Measurements from ENCODE around the gene INTS1. TPM values are rescaled to one million over a fixed set of nuclear protein-coding genes. Genes with fewer than 3 reads are reported as not detected.

INTS1 gene
- total and polyA plus RNA-seq, 10 of the 15 experiments (the other 5 are each of a cell fraction or from before 2014, with no cell fraction given): 0.52 to 89.0 (median 15.1) TPM

- Histone ChIP-seq H3K36me3 (ENCODE audit: control insufficient read depth in 2 of 2, insufficient read depth in 2 of 2, low read length in 1 of 2) (no peaks in the 10 kb centered on the region), H3K9me3 (replicated peaks; ENCODE audit: control insufficient read depth, insufficient read depth, low read length) (no peaks in the 10 kb centered on the region), H2AFZ (ENCODE audit: control insufficient read depth, low read depth, low read length) (peak overlapping the region; percentile 66), H3K4me2 (ENCODE audit: control insufficient read depth, insufficient read depth) (peak overlapping the region; percentile 95), H4K20me1 (ENCODE audit: control insufficient read depth, insufficient read depth) (no peaks in the 10 kb centered on the region; the same call in 1 of the 2 replicates), H3K79me2 (ENCODE audit: control insufficient read depth, insufficient read depth, low read length) (peaks cover 18% of the 10 kb centered on the region), H3K4me3 (peak overlapping the region; percentile 82), H3K27me3 (replicated peaks in 1 of 2; ENCODE audit: control insufficient read depth in 2 of 2, insufficient read depth in 2 of 2, low read length in 1 of 2) (no peaks in the 10 kb centered on the region), H3K27ac (ENCODE audit: control insufficient read depth, insufficient read depth) (peak overlapping the region; percentile 58), H3K4me1 (ENCODE audit: control insufficient read depth, insufficient read depth, low read length) (peaks cover 26% of the 10 kb centered on the region), H3K9ac (ENCODE audit: control insufficient read depth, insufficient read depth, low read length) (peak overlapping the region; percentile 70)
- FAIRE-seq: no peak
- POLR2A ChIA-PET: interaction anchor here (0.5 to 1.5 kb wide), 2 partner anchors 26 to 1093 kb away, joined by 5 read pairs; no protein-coding TSS in a partner anchor
- intact Hi-C loops (cut with micrococcal nuclease; ENCODE audit: unreplicated experiment): loop anchor here (2.0 kb wide), 1 partner anchor 27 kb away; no protein-coding TSS in a partner anchor
- SMC1A ChIA-PET (ENCODE audit: uncharacterized antibody, unreplicated experiment): interaction anchor here (1.7 kb wide), 1 partner anchor 50 kb away, joined by 4 read pairs; the partner anchor contains the start of gene TMEM184A
- in situ Hi-C loops (cut with MboI): no loop called here
- no TSS peak for BruUV-seq (replicated peaks)
- CTCF ChIA-PET: interaction anchor here (0.6 to 2.2 kb wide), 5 partner anchors 27 to 705 kb away, joined by 3 to 9 read pairs (median 3); no protein-coding TSS in a partner anchor
- peak; percentile 25 for ATAC-seq
- RAD21 ChIA-PET (ENCODE audit: unreplicated experiment): interaction anchor here (0.5 to 1.6 kb wide), 3 partner anchors 73 to 743 kb away, joined by 3 to 5 read pairs (median 3); no protein-coding TSS in a partner anchor
- no peak for DNase-seq (ENCODE audit: low read depth, low spot score)
- 15% methylated on average over 33 of the region's 35 CpGs for WGBS (ENCODE audit: insufficient coverage, insufficient replicate concordance, low lambda C conversion rate, missing lambda C conversion rate)
- TF ChIP-seq GATAD2B (conservative IDR thresholded peaks at IDR 0.05; ENCODE audit: low read depth): 0 out of 2 replicates have a peak, but pooled peaks have one; percentile 36
- TF ChIP-seq ZSCAN29 (IDR thresholded peaks at IDR 0.05): no peak
- no peak for TF ChIP-seq CHD1 (IDR thresholded peaks at IDR 0.05; ENCODE audit: low read depth, low read length)
- no peak for TF ChIP-seq PRDM15 (CRISPR knock-in tag; IDR thresholded peaks at IDR 0.05)
- no peak for TF ChIP-seq BMI1 (IDR thresholded peaks at IDR 0.05; ENCODE audit: borderline replicate concordance)
- no peak for TF ChIP-seq STAT3 (IDR thresholded peaks at IDR 0.05; ENCODE audit: low read depth, low read length)
- no peak for TF ChIP-seq RCOR1 (conservative IDR thresholded peaks at IDR 0.05; ENCODE audit: low read depth, low read length)
- no peak for TF ChIP-seq ZBED1 (IDR thresholded peaks at IDR 0.05; ENCODE audit: borderline replicate concordance)
- no peak for TF ChIP-seq BCLAF1 (IDR thresholded peaks at IDR 0.05)
- TF ChIP-seq ZBTB33 (IDR thresholded peaks at IDR 0.05): peak; percentile 43; the same call in 1 of the 2 replicates
- no peak for TF ChIP-seq ETV6 (conservative IDR thresholded peaks at IDR 0.05 in 1 of 2, IDR thresholded peaks at IDR 0.05 in 1 of 2; ENCODE audit: borderline replicate concordance in 1 of 2, low read depth in 1 of 2)
- TF ChIP-seq GABPA (IDR thresholded peaks at IDR 0.05; ENCODE audit: low read depth): no peak
- TF ChIP-seq CBX3 (IDR thresholded peaks at IDR 0.05; ENCODE audit: borderline replicate concordance, low read depth): no peak
These were observed 1.8 kb upstream of the INTS1 start for GRCh38 chr7:1505731-1506550.

All from GM12878 (cell line).